ENCODE measurements around the gene VCAN.

The VCAN gene

GRCh38 chr5:83540783-83541182 is 69.2 kb downstream of the VCAN start:
- no peak for DNase-seq

DNA sequence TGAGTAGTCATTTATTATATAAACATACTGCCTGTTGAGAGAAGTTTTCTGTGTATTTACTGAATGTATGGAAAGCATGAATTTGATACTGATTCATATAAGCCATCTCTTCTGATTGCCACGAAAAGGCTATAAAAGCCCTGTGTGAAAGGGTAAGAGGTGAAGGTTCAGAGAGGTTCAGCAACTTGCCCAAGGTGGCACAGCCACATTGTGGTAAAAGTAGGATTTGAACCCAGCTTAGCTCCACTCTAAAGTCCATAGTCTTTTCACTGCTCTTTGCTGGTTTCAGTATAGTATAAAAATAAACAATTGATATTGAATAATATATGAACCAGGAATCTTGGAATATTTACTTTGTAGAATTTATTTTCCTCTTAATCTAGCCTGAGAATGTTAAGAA is 71.3 kb downstream of the VCAN start:
- DNase-seq, result no peak

- no peak for DNase-seq
These were observed 72.4 kb downstream of the VCAN start for GRCh38 chr5:83543898-83544297.

DNA sequence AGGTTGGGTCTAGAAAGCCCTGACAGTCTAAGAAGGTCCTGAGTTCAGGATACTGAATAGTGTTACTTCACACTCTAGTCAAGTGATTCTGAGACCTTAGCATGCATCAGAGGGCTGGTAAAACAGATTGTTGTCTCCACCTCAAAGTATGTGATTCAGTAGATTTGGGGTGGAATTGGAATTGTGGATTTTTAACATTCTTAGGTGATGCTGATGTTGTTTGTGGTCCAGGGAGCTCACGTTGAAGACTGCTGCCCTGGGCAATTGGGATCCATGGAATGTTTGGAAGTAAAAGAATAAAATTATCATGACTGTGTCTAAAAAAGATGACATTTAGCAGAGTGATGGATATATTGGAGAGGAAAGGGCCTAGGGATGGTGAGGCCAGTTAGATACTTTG is 75.6 kb downstream of the VCAN start:
- no peak for DNase-seq

DNA sequence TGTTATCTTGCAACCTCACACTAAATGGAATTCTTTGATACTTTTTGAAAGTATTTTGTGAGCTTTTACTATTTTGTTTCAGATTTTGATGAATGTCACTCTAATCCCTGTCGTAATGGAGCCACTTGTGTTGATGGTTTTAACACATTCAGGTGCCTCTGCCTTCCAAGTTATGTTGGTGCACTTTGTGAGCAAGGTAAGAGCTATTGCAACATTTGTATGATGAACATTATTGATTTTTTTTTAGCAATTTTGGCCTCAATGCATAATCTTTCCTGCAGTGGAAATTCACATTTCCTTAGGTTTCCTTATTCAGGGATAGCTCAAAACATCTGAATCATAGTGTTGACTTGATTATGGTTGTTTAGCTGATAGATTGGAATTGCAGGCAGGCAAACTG is 76.3 kb downstream of the VCAN start:
- no peak for DNase-seq

GRCh38 chr5:83548581-83548980 is 77.0 kb downstream of the VCAN start:
- DNase-seq, result peak; percentile 49

DNA sequence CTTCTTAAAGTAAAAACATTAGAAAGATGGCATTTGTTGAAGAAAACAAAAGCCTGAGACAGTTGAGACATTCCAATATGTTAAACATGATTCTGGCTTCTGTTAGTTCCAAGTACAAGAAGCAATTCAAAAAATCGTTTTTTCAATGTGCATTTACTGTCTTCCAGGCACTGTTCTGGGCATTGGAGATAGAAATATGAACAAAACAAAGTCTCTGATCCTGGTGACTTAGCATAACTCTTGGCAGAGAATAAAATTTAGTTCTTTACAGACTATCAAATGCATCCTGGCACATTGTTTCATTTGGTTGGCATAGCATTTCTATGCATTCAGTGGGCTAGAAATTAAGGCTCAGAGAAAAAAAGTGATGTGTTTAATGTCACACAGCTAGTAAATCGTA is 77.5 kb downstream of the VCAN start:
- DNase-seq, result no peak

DNA sequence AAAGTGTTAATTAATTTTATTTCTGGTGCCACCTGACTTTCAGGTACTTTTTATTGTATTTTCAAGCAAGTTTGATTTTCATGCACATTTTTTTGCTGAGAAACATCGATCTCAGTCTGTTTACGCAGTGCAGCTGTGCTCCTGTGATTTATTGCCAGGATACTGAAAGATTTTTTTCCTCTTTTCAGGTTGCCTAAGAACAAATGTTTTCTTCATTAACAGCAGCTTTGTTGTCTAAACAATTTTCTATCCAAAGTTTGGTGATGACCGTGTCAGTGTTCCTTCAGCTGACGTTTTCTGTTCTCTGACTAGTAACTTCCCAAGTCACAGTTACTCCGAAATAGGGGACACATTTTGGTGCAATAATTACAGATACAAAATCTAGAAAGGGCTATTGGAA is 78.1 kb downstream of the VCAN start:
- DNase-seq, result no peak

DNA sequence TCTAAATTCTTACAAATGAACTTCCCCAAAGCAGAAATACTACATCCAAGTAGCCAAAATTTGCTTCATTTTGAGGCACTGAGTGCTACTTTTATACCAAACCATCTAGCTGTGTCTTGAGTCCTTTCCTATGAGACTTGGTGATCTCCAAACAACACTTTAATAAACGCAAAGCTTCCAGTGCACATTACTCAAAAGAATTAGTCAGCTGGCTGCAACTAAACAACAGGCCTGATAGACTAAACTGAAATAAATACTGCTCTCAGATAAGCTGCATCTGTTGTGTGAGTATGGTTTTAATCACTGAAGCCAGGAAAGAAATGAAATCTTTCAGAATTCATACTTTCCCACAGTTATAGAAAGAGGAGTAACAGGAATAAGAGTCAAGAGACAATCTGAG is 80.3 kb downstream of the VCAN start:
- no peak for DNase-seq

DNA sequence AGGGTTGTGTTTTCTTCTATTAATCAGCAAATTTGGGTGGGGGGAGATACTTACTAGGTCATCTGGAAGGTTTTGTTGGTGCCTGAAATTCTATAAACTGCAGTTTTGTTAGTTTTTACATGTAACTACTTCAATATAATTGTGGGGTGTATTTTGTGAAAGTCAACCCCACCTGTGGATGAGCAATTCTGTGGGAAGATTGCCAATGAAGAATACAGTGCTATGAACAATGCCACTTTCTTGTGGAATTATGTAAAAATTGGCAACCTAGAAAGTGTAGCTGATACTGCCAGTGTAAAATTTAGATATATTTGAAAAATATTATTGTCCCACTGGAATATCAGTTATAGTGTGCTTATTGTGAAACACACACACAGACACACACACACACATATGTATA is 80.7 kb downstream of the VCAN start:
- DNase-seq, result no peak

DNA sequence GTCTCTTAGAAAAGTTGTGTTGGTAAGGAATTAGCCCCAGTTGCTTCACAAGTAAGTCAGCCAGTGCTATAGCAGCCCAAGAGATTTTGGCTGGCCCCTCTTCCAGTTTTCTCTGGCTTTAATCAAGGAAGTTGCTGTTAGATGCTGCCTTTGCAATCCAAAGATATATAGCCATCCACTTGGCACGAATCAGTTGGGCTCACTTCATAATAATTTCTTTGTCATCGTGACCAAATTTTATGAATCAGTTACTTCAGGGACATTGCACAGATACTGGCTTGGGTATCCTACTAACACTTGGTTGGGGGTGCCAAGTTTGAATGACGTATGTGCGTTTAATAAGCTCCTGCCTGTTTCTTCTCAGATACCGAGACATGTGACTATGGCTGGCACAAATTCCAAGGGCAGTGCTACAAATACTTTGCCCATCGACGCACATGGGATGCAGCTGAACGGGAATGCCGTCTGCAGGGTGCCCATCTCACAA is 81.5 kb downstream of the VCAN start:
- no peak for DNase-seq

DNA sequence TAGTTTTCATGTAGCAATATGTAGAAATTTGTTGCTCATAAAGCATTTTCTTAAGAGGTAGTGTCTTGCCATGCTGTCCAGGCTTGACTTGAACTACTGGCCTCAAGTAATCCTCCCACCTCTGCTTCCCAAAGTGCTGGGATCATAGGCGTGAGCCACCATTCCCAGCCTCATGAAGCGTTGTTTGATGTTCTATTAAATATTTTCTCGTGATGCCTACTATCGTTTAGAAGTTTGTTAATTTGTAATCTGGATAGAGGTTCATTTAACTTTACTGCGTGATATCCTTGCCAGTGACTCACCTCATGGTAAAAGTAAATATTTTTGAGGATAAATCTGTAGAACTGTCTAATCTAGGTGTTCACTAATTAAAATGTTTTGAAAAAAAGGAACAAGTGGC is 82.6 kb downstream of the VCAN start:
- no peak for DNase-seq

- DNase-seq, result no peak
These were observed 83.1 kb downstream of the VCAN start for GRCh38 chr5:83554686-83555085.

GRCh38 chr5:83555263-83555662 is 83.7 kb downstream of the VCAN start:
- no peak for DNase-seq

DNA sequence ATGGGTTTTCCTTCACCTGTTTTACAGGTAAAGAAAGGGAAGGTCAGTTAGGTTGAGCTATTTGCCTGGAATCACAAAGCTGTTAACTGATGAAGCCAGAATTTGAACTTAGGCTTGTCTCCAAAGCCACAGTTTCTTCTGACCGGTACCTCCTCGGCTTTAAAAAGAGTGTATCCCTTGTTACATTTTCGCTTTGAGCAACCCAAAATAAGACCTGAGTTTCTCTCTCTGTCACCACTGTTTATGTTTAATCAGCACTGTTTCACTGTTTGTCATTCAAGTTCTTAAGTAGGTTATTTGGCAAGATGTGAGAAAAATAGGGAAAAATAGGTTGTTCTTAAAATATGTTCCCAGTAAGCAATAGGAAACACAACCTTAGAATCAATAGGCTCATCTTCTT is 84.6 kb downstream of the VCAN start:
- no peak for DNase-seq

- no peak for DNase-seq
These were observed 87.7 kb downstream of the VCAN start for GRCh38 chr5:83559118-83559785.

- no peak for DNase-seq
These were observed 90.6 kb downstream of the VCAN start for GRCh38 chr5:83562071-83562606.

DNA sequence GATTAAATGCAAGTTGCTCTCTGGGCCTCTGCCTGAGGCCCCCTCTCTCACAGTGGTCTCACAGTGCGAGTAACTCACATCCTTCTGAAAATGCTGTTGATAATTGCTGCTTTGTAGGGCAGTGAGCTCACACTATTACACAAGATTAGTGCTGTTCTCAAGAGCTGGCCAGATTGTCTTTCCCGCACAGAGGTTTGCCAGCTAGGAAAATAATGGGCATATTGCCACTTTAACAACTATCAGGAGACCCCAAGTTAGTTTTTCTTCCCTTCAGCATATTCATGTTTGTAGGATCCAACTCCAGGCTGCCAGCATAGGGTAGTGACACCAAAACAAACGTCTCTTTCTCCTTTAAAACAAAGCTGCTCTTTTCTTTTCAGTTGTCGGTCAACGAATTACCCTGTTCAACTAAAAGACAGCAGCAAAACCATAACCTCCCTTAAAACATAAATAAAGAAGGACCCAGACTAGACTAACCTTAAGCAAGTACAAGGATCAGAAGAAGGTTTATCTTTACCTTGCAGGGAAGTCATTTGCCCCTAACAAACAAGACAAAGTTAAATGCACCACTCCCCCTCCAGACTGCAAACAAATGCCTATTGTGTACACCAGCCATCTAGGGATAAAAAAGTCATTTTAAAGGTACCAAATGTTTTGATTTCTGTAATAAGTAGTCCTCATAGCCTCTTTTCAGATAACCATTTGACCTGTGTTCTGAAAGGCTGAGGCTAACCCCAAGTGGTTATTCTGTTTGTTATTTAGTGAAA is 91.4 kb downstream of the VCAN start:
- peak; percentile 43 for DNase-seq

DNA sequence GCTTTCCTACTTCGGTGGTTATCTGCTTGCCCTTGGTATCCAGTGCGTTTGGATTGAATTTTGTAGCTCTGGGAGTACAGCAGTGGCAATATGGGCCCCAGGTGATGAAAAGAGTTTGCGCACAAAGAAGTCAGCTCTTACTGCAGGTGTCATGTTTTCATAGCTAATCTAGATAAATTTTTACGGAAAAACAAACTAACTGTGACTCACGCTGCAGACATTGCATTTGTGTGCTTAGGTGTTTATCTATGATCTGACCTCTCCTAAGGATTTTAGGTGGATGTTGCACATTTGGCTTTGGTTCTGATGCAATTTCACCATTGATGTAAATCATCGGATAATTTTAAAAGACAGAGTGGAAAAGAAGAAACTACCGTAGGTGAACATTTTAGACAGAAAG is 92.1 kb downstream of the VCAN start:
- DNase-seq, result no peak

DNA sequence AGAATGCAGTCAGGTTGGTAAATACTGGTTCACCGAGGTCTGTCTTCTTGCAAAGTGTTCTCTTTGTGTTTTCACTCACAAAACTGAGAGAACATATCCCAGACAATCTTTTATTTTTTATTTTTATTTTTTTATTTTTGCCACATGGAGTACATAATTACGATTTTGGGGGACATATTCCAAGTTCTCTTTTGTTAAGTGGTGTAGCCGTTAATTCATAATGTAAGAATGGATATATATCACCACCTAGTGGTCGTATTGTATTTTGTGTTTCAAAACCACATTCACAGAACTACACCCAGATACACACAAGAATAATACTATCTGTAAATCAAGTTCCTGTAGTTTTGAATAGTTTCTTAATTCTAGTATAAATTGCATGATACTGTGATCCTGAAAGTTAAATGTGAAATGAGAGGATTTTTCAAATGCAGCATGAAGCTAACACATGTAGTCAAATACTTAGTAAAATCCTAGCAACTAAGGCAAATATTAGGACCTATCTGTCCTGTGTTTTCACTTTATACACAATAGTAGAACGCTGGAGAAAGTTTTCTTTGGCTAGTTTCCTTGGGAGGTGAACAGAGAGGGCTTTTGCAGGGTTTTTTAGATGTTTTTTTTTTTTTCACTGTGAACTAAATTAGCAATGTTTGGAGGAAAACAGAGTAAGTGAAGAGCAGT is 92.7 kb downstream of the VCAN start:
- no peak for DNase-seq

- DNase-seq, result no peak
These were observed 96.2 kb downstream of the VCAN start for GRCh38 chr5:83567741-83568140.

DNA sequence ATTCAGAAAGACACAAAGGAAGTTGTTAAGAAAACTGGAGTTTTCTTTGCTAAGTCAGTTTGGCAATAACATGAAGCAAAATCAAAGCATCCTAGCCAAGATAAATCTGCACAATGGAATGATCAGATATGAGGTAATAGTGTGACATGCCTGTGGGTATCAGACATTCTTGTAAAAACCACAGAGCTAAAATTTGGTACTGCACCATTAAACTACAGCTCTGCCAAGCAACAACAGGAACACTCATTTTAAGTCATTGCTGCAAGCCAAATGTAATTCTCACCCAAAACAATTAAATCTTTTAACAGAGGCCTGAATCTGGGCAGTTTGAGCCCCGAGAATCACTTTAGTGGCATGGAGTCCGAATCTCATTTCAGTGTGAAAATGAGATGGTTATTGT is 96.6 kb downstream of the VCAN start:
- no peak for DNase-seq

DNA sequence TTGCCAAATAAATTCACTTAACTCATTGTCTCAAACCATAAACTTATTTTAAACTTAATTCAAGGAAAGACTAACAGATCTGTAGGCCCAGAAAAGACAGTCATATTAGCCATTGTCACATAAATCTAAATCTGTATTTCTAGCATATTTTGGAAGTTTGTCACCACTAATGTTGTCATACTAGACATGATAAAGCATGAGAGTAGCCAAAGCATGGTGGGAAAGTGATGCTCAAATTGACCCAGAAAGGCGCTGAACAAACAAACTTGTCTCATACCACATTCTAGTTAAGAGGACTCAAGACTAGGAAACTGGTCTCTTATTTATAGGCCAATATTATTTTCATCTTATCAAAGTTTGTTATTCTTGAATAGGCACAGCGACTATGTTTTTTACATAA is 99.4 kb downstream of the VCAN start:
- DNase-seq, result no peak

GRCh38 chr5:83572271-83572670 is 100.7 kb downstream of the VCAN start:
- DNase-seq, result no peak
